Measurements from ENCODE around the gene ST7. TPM values are rescaled to one million over a fixed set of nuclear protein-coding genes. Genes with fewer than 3 reads are reported as not detected.

ST7 gene
- total RNA-seq, 1 experiment from 2014 or later = 12.9 TPM

DNA sequence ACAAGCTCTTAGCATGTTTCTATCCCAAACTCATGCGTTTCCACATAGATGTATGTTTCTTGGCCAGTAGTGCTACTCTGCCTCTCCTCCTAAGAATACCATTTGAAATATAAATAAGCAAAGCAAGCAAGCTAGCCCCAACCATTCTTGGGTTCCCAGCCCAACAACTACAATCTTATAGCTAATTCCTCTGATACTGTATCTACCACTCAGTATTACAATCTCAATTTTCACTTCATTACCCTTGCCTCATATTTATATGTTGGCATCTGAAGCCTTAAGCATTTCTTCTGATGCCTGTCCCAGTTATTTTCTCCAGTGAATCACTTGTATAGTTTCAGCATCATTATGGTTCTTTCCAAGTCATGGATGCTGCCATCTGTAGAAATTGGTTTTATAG, 181.1 kb downstream of the ST7 start:
- Histone ChIP-seq H3K4me2 (ENCODE audit: insufficient read depth, insufficient read length, low read length) (no peak overlapping the region), H3K18ac (ENCODE audit: insufficient read length, low read depth, low read length) (no peak overlapping the region), H4K8ac (replicated peaks; ENCODE audit: insufficient read length, low read depth, low read length) (no peak overlapping the region), H2BK5ac (ENCODE audit: insufficient read length, low read length) (no peak overlapping the region), H3T11ph (ENCODE audit: low read length) (no peak overlapping the region), H2BK15ac (ENCODE audit: low read depth, low read length) (no peak overlapping the region), H3K4me1 (ENCODE audit: insufficient read depth, low read length) (peaks cover 3% of the 10 kb centered on the region), H3K79me1 (ENCODE audit: insufficient read depth, low read depth, low read length, poor library complexity, severe bottlenecking) (no peaks in the 10 kb centered on the region), H3K4ac (ENCODE audit: low read depth, low read length) (no peak overlapping the region), H2BK20ac (ENCODE audit: low read depth, low read length, poor library complexity, severe bottlenecking) (no peak overlapping the region), H4K5ac (ENCODE audit: insufficient read length, low read depth, low read length) (no peak overlapping the region), H3K27ac (ENCODE audit: insufficient read length, low read depth, low read length) (no peak overlapping the region), H2BK120ac (ENCODE audit: low read depth, low read length, poor library complexity, severe bottlenecking) (no peak overlapping the region), H4K20me1 (ENCODE audit: control insufficient read depth, insufficient read depth, insufficient read length) (no peaks in the 10 kb centered on the region), H3K56ac (ENCODE audit: insufficient read length, low read depth, low read length) (no peak overlapping the region), H3K23me2 (ENCODE audit: insufficient read length, low read depth, low read length, poor library complexity, severe bottlenecking) (no peaks in the 10 kb centered on the region), H4K91ac (ENCODE audit: insufficient read length, low read depth, low read length) (no peak overlapping the region), H2AFZ (ENCODE audit: low read length) (no peak overlapping the region), H2AK5ac (ENCODE audit: insufficient read length, low read length) (no peak overlapping the region), H3K79me2 (ENCODE audit: insufficient read depth, low read length) (no peaks in the 10 kb centered on the region; the same call in 1 of the 2 replicates), H2BK12ac (ENCODE audit: insufficient read length, low read depth, low read length) (no peak overlapping the region), H3K23ac (ENCODE audit: insufficient read length, low read depth, low read length) (no peak overlapping the region), H3K14ac (ENCODE audit: insufficient read depth, low read length) (no peak overlapping the region), H3K9me3 (ENCODE audit: control insufficient read depth, low read depth, low read length) (no peaks in the 10 kb centered on the region), H3K27me3 (ENCODE audit: insufficient read depth, low read length) (no peaks in the 10 kb centered on the region), H3K9ac (ENCODE audit: extremely low read depth, insufficient read length, low read length) (no peak overlapping the region)
- WGBS (ENCODE audit: extremely low coverage, insufficient read length, low lambda C conversion rate) = no CpG with 5 or more reads among the region's 1 CpG
- peaks cover 16% of the 10 kb centered on the region in 2 experiments for H3K4me1 Mint-ChIP-seq
- no peaks in the 10 kb centered on the region for H3K9me3 Mint-ChIP-seq
- peaks cover 0 to 9% (median 8%) of the 10 kb centered on the region in 3 experiments; a peak in 4 of 7 replicates for H3K36me3 Mint-ChIP-seq (ENCODE audit: insufficient read depth in 1 of 3, low read depth in 3 of 3)
- H3K4me3 Mint-ChIP-seq = no peak overlapping the region
- TF ChIP-seq, protein P1, sequence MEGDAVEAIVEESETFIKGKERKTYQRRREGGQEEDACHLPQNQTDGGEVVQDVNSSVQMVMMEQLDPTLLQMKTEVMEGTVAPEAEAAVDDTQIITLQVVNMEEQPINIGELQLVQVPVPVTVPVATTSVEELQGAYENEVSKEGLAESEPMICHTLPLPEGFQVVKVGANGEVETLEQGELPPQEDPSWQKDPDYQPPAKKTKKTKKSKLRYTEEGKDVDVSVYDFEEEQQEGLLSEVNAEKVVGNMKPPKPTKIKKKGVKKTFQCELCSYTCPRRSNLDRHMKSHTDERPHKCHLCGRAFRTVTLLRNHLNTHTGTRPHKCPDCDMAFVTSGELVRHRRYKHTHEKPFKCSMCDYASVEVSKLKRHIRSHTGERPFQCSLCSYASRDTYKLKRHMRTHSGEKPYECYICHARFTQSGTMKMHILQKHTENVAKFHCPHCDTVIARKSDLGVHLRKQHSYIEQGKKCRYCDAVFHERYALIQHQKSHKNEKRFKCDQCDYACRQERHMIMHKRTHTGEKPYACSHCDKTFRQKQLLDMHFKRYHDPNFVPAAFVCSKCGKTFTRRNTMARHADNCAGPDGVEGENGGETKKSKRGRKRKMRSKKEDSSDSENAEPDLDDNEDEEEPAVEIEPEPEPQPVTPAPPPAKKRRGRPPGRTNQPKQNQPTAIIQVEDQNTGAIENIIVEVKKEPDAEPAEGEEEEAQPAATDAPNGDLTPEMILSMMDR (conservative IDR thresholded peaks at IDR 0.05) = no peak
- DNase-seq = no peak
- no peaks in the 10 kb centered on the region for H3K27me3 Mint-ChIP-seq (ENCODE audit: low read depth)
- no peak overlapping the region for H3K27ac Mint-ChIP-seq
